Liver (tissue), 9 donors: ENCODE results near the gene PCDHGA12. TPM values are rescaled to one million over a fixed set of nuclear protein-coding genes. Genes with fewer than 3 reads are reported as not detected.
"Not testable (repeated sequence)": the region's sequence is repeated elsewhere in the genome, so short reads cannot be mapped to it uniquely, and the experiment has no call there.

Source experiments
- DNase-seq: peaks from one replicate; pipeline ENCODE4 v3.0.0-alpha.2; 2017; ENCODE audit warnings: low spot score
- H3K27ac ChIP-seq, 2 donors: one replicate each; pipeline ENCODE4 v1.7.0; 2013; ENCODE audit warnings: inconsistent platforms in 2 of 2, low read length in 2 of 2, control low read depth in 1 of 2, low read depth in 1 of 2, mild to moderate bottlenecking in 1 of 2
- H3K27me3 ChIP-seq, 4 donors: one replicate each; pipeline versions ENCODE4 v1.6.1 to v1.7.0; 2013; ENCODE audit warnings: low read length in 3 of 4, inconsistent platforms in 1 of 4, mild to moderate bottlenecking in 1 of 4, moderate library complexity in 1 of 4; ENCODE audit not compliant: control insufficient read depth in 4 of 4, insufficient read depth in 4 of 4
- H3K36me3 ChIP-seq, 4 donors: one replicate each; pipeline versions ENCODE4 v1.6.1 to v1.7.0; 2013; ENCODE audit warnings: low read length in 3 of 4, mild to moderate bottlenecking in 3 of 4, low read depth in 1 of 4, moderate library complexity in 1 of 4; ENCODE audit not compliant: control insufficient read depth in 4 of 4, insufficient read depth in 3 of 4
- H3K4me1 ChIP-seq, 4 donors: one replicate each; pipeline versions ENCODE4 v1.6.1 to v1.7.0; 2013; ENCODE audit warnings: low read length in 3 of 4, mild to moderate bottlenecking in 3 of 4, moderate library complexity in 1 of 4; ENCODE audit not compliant: control insufficient read depth in 4 of 4, insufficient read depth in 4 of 4
- H3K4me3 ChIP-seq, 3 donors: one replicate each; pipeline versions ENCODE4 v1.6.1 to v1.7.0; 2013; ENCODE audit warnings: low read length in 3 of 3, control low read depth in 1 of 3, low read depth in 1 of 3, mild to moderate bottlenecking in 1 of 3
- H3K9ac ChIP-seq, 2 donors: one replicate each; pipeline ENCODE4 v1.7.0; 2013; ENCODE audit warnings: low read length in 2 of 2, mild to moderate bottlenecking in 2 of 2, moderate library complexity in 2 of 2, control low read depth in 1 of 2, low read depth in 1 of 2
- H3K9me3 ChIP-seq, 4 donors: one replicate each; pipeline versions ENCODE4 v1.6.1 to v1.7.0; 2013; ENCODE audit warnings: low read length in 3 of 4; ENCODE audit not compliant: control insufficient read depth in 4 of 4
- CTCF ChIP-seq: fragments of 150-350 bp; IDR thresholded peaks from 2 replicates; pipeline ENCODE4 v1.5.1; 2017; ENCODE audit warnings: improper control_type of control experiment, low read depth, low read length; ENCODE audit not compliant: missing input control
- FOXA1 ChIP-seq: IDR thresholded peaks from 2 replicates; pipeline ENCODE4 v1.6.1; 2016; ENCODE audit warnings: antibody characterized with exemption
- GABPA ChIP-seq, 2 donors: IDR thresholded peaks in 1 of 2; conservative IDR thresholded peaks in 1 of 2; 2 replicates each; pipeline ENCODE4 v1.6.1; 2016; ENCODE audit warnings: antibody characterized with exemption in 2 of 2, mild to moderate bottlenecking in 1 of 2, moderate library complexity in 1 of 2
- JUND ChIP-seq, 2 donors: IDR thresholded peaks; 2 replicates each; pipeline ENCODE4 v1.6.1; 2016; ENCODE audit warnings: antibody characterized with exemption in 2 of 2
- RAD21 ChIP-seq, 2 donors: IDR thresholded peaks; 2 replicates each; pipeline ENCODE4 v1.6.1; 2016; ENCODE audit warnings: antibody characterized with exemption in 2 of 2, mild to moderate bottlenecking in 2 of 2
- REST ChIP-seq: IDR thresholded peaks from 2 replicates; pipeline ENCODE4 v1.6.1; 2016; ENCODE audit warnings: antibody characterized with exemption, mild to moderate bottlenecking
- YY1 ChIP-seq: IDR thresholded peaks from 2 replicates; pipeline ENCODE4 v1.6.1; 2016; ENCODE audit warnings: antibody characterized with exemption, mild to moderate bottlenecking
- WGBS: extraction: QIAGEN DNeasy Blood & Tissue Kit; methylation state at CpG from one replicate; pipeline ENCODE4 v1.1.7; 2013; 5-methylcytosine and 5-hydroxymethylcytosine counted together
- polyA plus RNA-seq, 2 donors: library from polyadenylated mRNA; stranded (reverse) in 1 of 2; unstranded in 1 of 2; fragments of 200-250 nt in 1 of 2; fragments of >200 nt in 1 of 2; fragmentation: Nextera tagmentation in 1 of 2; extraction: Ambion mirVana in 1 of 2; gene quantifications; one replicate each; pipeline versions ENCODE4 v1.2.1 to v1.2.3, GENCODE V29; 2013 to 2015
- total RNA-seq, 2 donors: library from RNA; depleted of rRNA; stranded (reverse); fragments of >200 nt; gene quantifications; one replicate each; pipeline ENCODE4 v1.2.3, GENCODE V29; 2014
- donor health status: healthy.
- donor health status: healthy.
- donor health status: healthy.
- donor health status: healthy.
- donor health status: healthy.

PCDHGA12 gene
- total and polyA plus RNA-seq, 4 donors, result 0.37 to 1.9 (median 0.56) TPM

- Histone ChIP-seq H3K36me3 (no peaks in the 10 kb centered on the region), H3K27ac (peak within 1 kb of the TSS in 1 of 2 donors; percentile 44), H3K4me1 (peaks cover 0 to 6% (median 2%) of the 10 kb centered on the region in 4 donors), H3K9ac (peak within 1 kb of the TSS in 1 of 2 donors; percentile 33), H3K4me3 (peak within 1 kb of the TSS; percentile 38 to 83 (median 68)), H3K9me3 (peaks cover 26 to 63% (median 27%) of the 10 kb centered on the region in 4 donors), H3K27me3 (peaks cover 0 to 2% (median 0%) of the 10 kb centered on the region in 4 donors)
- WGBS, result 12% methylated on average over 31 of the region's 31 CpGs
- peak; percentile 66 for TF ChIP-seq CTCF
- peak; percentile 81 for TF ChIP-seq RAD21 (IDR thresholded peaks at IDR 0.05)
- no peak for TF ChIP-seq JUND (IDR thresholded peaks at IDR 0.05)
- peak; percentile 72 for TF ChIP-seq YY1
- TF ChIP-seq FOXA1, result no peak
- DNase-seq, result peak; percentile 50
Observed at GRCh38 chr5:141412854-141413539, 17.3 kb upstream of the PCDHGA12 start, which contains the start of gene PCDHGA10. Gene PCDHGA10, plus strand, starts transcription at chr5:141412987. Its CDS starts 189 bp downstream, at chr5:141413176.

- H3K9ac ChIP-seq, result no peak overlapping the region
- peaks cover 31 to 67% (median 32%) of the 10 kb centered on the region in 4 donors for H3K9me3 ChIP-seq
- H3K27me3 ChIP-seq, result peaks cover 0 to 2% (median 0%) of the 10 kb centered on the region in 4 donors
- H3K4me1 ChIP-seq, result peaks cover 0 to 6% (median 2%) of the 10 kb centered on the region in 4 donors
- no peak for TF ChIP-seq REST
- peak in 1 of 2 donors; percentile 16 for TF ChIP-seq GABPA (IDR thresholded peaks at IDR 0.05 in 1 of 2, conservative IDR thresholded peaks at IDR 0.05 in 1 of 2)
- H3K4me3 ChIP-seq, result peak overlapping the region; percentile 38 to 83 (median 68)
- no peak for DNase-seq
- peak overlapping the region in 1 of 2 donors; percentile 44 for H3K27ac ChIP-seq
- no peaks in the 10 kb centered on the region for H3K36me3 ChIP-seq
- 14% methylated on average over 25 of the region's 25 CpGs for WGBS
Observed at GRCh38 chr5:141413540-141414069, 16.7 kb upstream of the PCDHGA12 start.

- peak overlapping the region in 2 of 3 donors; percentile 42 to 83 for H3K4me3 ChIP-seq
Observed at GRCh38 chr5:141414548-141415274, 15.6 kb upstream of the PCDHGA12 start.

GRCh38 chr5:141415275-141415618 lies 15.1 kb upstream of the PCDHGA12 start:
- not testable (repeated sequence) for H3K4me1 ChIP-seq, H3K4me3 ChIP-seq, H3K36me3 ChIP-seq, H3K9ac ChIP-seq, H3K27ac ChIP-seq, DNase-seq, H3K27me3 ChIP-seq
- 48% methylated on average over 24 of the region's 24 CpGs for WGBS
- H3K9me3 ChIP-seq, result peaks cover 33 to 66% (median 36%) of the 10 kb centered on the region in 4 donors

More at GRCh38 chr5:141414548-141415274, 15.6 kb upstream of the PCDHGA12 start:
- H3K36me3 ChIP-seq, DNase-seq, H3K27me3 ChIP-seq, H3K27ac ChIP-seq, H3K4me1 ChIP-seq, H3K9ac ChIP-seq: not testable (repeated sequence)
- peaks cover 35 to 67% (median 37%) of the 10 kb centered on the region in 4 donors for H3K9me3 ChIP-seq
- WGBS, result 51% methylated on average over 46 of the region's 46 CpGs
